Activated naive CD8-positive, alpha-beta T cell treated with anti-CD3 and anti-CD28 coated beads for 36 hours (primary cell): ENCODE data around the gene FHIT. TPM values are rescaled to one million over a fixed set of nuclear protein-coding genes. Genes with fewer than 3 reads are reported as not detected.
A peak's percentile ranks its signal among the peaks of the same experiment; 100 is the strongest.

Experiments used
- DNase-seq: peaks from one replicate; pipeline ENCODE4 v3.0.0; 2021
- H3K27ac Mint-ChIP-seq: one replicate; pipeline ENCODE4 v1.8.0; 2022; ENCODE audit warnings: mild to moderate bottlenecking, moderate library complexity, mixed read lengths
- H3K27me3 Mint-ChIP-seq: one replicate; pipeline ENCODE4 v1.8.0; 2022; ENCODE audit warnings: mild to moderate bottlenecking, mixed read lengths
- H3K36me3 Mint-ChIP-seq: one replicate; pipeline ENCODE4 v1.8.0; 2021; ENCODE audit warnings: mild to moderate bottlenecking, mixed read lengths
- H3K4me1 Mint-ChIP-seq: one replicate; pipeline ENCODE4 v1.8.0; 2021; ENCODE audit warnings: mixed read lengths
- H3K4me3 Mint-ChIP-seq: one replicate; pipeline ENCODE4 v1.8.0; 2022; ENCODE audit warnings: mild to moderate bottlenecking, moderate library complexity, mixed read lengths
- H3K9me3 Mint-ChIP-seq: one replicate; pipeline ENCODE4 v1.8.0; 2022; ENCODE audit warnings: mixed read lengths
- total RNA-seq, 2 experiments: library from RNA; stranded (reverse); gene quantifications; one replicate each; pipeline ENCODE4 v1.2.3, GENCODE V29; 2021

The FHIT gene
- total RNA-seq, 2 experiments from 2014 or later = 8.6 to 9.0 TPM

DNA sequence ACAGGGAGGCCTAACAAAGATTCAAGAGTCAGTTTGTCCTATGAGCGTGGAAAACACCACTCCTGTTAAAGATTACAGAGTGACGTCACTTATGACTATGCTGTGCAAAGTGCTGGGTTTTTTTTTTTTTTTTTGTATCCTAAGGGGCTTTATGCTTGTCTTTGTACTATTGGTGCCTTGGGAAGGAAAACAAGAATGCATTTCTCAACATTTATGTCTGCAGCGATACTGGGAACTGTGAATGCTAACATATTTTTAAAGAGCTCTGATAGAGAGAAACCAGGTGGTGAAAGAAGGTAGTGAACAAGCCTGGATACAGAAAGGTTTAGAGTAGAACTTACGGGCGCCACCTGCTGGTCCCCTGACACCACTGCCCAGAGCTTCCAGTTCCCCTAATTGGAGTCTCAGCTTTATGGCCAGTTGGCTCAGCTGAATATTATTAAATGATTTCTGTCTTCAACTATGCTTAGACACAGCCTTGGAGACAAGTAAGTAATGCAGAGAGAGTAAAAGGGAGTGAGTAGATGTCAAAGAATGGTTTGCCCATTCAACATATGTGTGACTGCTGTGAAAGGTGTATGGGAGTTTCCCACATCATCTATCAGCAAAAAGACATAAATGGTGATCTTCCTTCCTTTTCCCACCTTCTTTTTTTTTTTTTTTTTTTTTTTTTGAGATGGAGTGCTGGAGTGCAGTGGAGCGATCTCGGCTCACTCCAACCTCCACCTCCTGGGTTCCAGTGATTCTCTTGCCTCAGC lies 1393.5 kb downstream of the FHIT start:
- Mint-ChIP-seq H3K9me3 (peaks cover 8% of the 10 kb centered on the region), H3K4me1 (peaks cover 7% of the 10 kb centered on the region), H3K27me3 (no peaks in the 10 kb centered on the region), H3K27ac (no peak overlapping the region), H3K36me3 (peaks cover 15% of the 10 kb centered on the region), H3K4me3 (no peak overlapping the region)
- DNase-seq = peak; percentile 68

DNA sequence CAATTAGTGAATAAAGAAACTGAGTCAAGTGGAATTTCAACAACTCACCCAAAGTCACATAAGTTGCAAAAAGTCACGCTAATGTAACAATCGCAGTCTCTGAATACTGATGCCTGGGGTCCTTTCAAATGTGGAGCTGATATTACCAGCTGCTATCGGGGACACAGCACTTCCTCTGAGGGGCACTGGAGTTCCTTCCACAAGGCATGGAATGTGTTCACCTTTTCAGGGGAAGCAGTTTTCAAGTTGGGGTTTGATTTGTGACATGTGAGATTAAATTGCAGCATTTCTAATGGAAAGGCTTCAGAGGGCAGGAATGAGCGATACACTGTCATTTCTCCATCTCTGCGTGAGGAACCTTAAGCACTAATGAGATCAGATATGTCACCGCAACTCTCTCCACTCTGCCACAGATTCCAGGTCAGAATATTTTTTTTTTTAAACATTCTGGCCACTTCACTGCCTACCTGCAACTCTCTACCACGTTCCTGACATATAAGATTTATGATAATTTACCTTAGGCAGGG lies 1394.3 kb downstream of the FHIT start:
- DNase-seq = no peak
- H3K4me1 Mint-ChIP-seq = peaks cover 7% of the 10 kb centered on the region
- peaks cover under 1% of the 10 kb centered on the region for H3K9me3 Mint-ChIP-seq
- H3K27ac Mint-ChIP-seq = no peak overlapping the region
- peaks cover 8% of the 10 kb centered on the region for H3K36me3 Mint-ChIP-seq
- no peaks in the 10 kb centered on the region for H3K27me3 Mint-ChIP-seq
- no peak overlapping the region for H3K4me3 Mint-ChIP-seq

DNA sequence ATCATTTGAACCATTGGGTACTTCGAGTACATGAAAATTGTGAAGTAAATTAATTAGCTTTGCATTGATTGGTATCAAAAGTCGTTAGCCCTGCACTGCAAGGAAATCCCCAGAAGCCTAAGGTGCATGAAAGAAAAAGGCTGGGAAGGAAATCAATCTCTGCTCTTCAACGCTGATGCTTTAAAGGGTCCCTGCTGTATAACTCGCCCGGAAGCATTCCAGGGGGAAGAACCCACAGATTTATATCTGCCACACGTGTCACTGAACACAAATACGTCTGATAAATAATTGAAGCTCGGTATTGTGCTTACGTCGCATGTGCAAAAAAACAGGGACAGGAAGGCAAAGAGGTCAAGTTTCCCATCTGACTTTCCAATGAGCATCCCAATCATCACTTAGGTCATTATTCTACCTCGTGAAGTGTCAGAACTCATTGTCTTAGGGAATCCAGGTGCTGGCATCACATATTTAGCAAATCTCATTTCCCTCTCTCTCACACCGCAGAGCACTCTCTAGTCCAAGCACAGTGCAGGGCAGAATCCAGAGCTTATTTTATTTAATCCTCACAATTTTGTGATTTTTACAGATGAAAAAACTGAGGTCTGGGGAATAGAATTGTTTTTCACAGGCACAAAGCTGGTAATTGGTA lies 1397.1 kb downstream of the FHIT start:
- H3K27me3 Mint-ChIP-seq = no peaks in the 10 kb centered on the region
- no peaks in the 10 kb centered on the region for H3K36me3 Mint-ChIP-seq
- H3K4me3 Mint-ChIP-seq = no peak overlapping the region
- H3K9me3 Mint-ChIP-seq = no peaks in the 10 kb centered on the region
- H3K4me1 Mint-ChIP-seq = peaks cover 7% of the 10 kb centered on the region
- H3K27ac Mint-ChIP-seq = no peak overlapping the region
- DNase-seq = no peak

DNA sequence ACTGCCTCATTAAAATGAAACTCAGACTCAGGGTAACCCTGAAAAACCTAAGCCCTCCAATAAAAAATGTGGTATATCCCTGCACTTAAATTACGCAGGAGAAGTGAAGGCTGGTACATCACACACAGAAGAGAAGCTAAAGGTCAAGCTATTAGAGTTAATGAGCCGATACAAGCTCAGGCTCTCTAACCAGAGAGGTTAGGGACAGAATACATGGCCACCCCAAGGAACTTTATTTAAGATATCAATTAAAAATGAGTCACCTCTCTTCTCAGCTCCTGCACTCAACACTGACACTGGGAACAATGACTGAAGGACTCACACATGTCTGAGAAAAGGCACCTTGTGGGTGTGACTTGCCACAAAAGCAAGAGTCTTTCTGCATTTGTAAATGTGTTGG lies 1400.8 kb downstream of the FHIT start:
- Mint-ChIP-seq H3K9me3 (peaks cover 11% of the 10 kb centered on the region), H3K27me3 (no peaks in the 10 kb centered on the region), H3K4me1 (no peaks in the 10 kb centered on the region), H3K4me3 (no peak overlapping the region), H3K36me3 (peaks cover 5% of the 10 kb centered on the region), H3K27ac (no peak overlapping the region)
- no peak for DNase-seq

DNA sequence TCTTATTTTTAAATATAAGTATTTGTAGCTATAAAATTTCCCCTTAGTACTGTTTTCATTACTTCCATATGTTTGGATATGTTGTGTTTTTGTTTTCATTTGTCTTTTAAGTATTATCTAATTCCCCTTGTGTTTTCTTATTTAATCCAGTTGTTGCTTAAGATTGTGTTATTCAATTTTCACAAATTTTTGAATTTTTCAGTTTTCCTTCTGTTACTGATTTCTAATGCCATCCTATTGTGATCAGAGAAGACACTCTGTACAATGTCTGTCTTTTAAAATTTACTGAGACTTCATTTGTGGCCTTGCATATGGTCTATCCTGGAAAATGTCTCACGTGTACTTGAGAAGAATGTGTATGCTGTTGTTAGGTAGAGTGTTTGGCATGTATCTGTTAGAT lies 1405.9 kb downstream of the FHIT start:
- H3K4me3 Mint-ChIP-seq = no peak overlapping the region
- H3K9me3 Mint-ChIP-seq = peaks cover 21% of the 10 kb centered on the region
- peaks cover 8% of the 10 kb centered on the region for H3K4me1 Mint-ChIP-seq
- DNase-seq = no peak
- H3K27ac Mint-ChIP-seq = no peak overlapping the region
- peaks cover 9% of the 10 kb centered on the region for H3K36me3 Mint-ChIP-seq
- no peaks in the 10 kb centered on the region for H3K27me3 Mint-ChIP-seq

DNA sequence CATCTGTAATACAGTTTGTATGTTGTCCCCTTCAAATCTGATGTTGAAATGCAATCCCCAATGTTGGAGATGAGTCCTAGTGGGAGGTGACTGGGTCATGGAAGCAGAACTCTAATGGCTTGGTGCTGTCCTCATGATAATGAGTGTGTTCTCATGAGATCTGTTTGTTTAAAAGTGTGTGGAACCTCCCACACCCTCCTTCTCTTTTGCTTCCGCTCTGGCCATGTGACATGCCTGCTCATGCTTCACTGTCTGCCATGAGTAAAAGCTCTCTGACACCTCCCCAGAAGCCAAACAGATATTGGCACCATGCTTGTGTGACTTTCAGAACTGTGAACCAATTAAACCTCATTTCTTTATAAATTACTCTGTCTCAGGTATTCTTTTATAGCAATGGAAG lies 1407.4 kb downstream of the FHIT start:
- no peak for DNase-seq
- H3K4me3 Mint-ChIP-seq = no peak overlapping the region
- no peak overlapping the region for H3K27ac Mint-ChIP-seq
- H3K36me3 Mint-ChIP-seq = peaks cover 9% of the 10 kb centered on the region
- peaks cover 21% of the 10 kb centered on the region for H3K9me3 Mint-ChIP-seq
- peaks cover 20% of the 10 kb centered on the region for H3K4me1 Mint-ChIP-seq
- H3K27me3 Mint-ChIP-seq = no peaks in the 10 kb centered on the region

DNA sequence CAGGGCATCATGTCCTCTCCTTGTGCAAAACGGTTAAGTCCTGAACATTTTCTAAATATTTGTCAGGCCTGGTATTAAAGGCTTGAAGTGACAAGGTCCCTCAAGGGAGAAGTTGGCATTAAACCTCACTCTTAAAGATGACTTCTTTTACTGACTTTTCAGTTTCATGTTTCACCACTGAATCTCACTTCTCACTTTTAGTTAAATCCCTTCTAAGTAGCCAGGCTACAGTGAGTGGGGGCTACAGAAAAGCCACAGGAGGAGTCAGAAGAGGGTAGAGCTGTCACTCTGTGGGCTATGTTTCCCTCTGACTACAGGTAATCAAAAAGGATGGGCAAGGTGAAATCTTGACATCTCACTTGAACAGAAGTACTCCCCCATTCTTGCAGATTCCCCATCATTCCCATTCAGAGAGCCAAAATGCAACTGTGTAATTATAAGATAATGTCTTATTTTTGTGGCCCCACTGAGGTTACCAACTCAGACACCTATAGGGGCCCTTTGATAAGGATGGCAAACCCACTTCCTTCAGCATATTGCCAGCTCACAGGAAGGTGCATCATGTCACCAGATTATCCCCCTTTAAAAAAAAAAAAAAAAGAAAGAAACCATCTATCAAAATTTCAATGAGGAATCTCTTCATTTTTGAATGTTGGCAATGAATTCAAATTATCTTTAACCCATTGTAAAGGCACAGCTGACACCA lies 1411.3 kb downstream of the FHIT start:
- peaks cover 10% of the 10 kb centered on the region for H3K9me3 Mint-ChIP-seq
- H3K27me3 Mint-ChIP-seq = no peaks in the 10 kb centered on the region
- H3K4me1 Mint-ChIP-seq = peaks cover 20% of the 10 kb centered on the region
- peak overlapping the region; percentile 42 for H3K27ac Mint-ChIP-seq
- peak; percentile 23 for DNase-seq
- peaks cover 5% of the 10 kb centered on the region for H3K36me3 Mint-ChIP-seq
- no peak overlapping the region for H3K4me3 Mint-ChIP-seq

DNA sequence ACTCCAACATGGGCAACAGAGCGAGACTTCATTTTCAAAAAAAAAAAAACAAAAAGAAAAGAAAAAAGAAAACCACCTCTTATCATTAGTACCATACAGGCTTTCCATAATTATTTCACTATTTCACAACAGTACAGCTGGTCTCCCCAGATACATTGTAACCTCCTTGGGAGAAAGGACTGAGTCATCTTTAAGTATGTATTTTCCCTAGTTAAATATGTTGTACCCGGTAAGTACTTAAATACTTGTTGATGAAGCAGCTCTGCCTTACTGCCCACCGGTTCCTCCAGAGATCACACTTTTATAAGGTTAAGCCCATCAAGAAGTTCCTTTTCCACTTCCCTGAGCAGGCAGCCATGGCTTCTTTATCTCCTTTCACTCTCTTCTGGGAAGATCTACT lies 1412.0 kb downstream of the FHIT start:
- H3K9me3 Mint-ChIP-seq = peaks cover 11% of the 10 kb centered on the region
- H3K4me1 Mint-ChIP-seq = peaks cover 20% of the 10 kb centered on the region
- H3K4me3 Mint-ChIP-seq = no peak overlapping the region
- no peak for DNase-seq
- H3K27me3 Mint-ChIP-seq = no peaks in the 10 kb centered on the region
- peaks cover 7% of the 10 kb centered on the region for H3K36me3 Mint-ChIP-seq
- peak overlapping the region; percentile 42 for H3K27ac Mint-ChIP-seq

DNA sequence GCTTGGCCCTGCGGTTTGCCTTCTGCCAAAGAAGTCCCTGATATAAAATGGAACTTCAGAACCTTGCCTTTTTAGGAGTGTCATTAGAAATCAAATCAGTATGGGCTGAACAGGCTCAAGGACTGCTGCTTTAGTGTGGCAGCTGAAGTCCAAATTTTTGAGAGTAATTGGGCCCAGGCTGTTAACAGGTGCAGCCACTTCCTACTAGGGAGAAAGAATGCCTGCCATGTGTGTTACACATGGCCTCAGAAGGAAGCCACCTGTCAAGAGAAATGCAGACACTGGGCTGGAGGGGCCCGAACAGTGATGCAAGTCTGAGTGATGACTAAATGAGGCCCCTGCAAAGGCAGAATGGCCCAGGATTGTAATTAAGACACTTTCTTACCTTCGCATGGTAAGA lies 1414.7 kb downstream of the FHIT start:
- Mint-ChIP-seq H3K4me3 (no peak overlapping the region), H3K36me3 (peaks cover 6% of the 10 kb centered on the region), H3K27me3 (no peaks in the 10 kb centered on the region), H3K9me3 (peaks cover 5% of the 10 kb centered on the region), H3K4me1 (peaks cover 20% of the 10 kb centered on the region), H3K27ac (no peak overlapping the region)
- DNase-seq = no peak

DNA sequence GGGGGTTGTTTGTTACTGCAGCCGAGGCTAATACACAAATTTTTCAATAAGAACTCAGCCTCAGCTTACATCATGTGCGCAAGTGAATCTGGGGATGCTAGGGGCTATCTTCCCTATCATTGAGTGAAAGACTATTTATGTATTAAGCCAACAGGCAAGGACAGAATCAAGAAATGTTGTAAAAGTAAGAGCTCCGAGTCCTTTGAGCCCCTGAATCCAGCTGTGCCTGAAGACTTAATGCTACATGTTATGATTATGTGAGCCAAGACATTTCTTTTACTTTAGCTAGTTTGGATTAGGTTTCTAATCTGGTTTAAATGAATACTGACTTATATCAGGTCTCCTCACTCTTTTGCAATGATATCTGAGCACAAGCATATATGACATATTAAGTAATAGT lies 1418.5 kb downstream of the FHIT start:
- Mint-ChIP-seq H3K4me3 (no peak overlapping the region), H3K27me3 (no peaks in the 10 kb centered on the region), H3K36me3 (peaks cover 5% of the 10 kb centered on the region), H3K9me3 (peaks cover 5% of the 10 kb centered on the region), H3K4me1 (peaks cover 1% of the 10 kb centered on the region), H3K27ac (no peak overlapping the region)
- no peak for DNase-seq

DNA sequence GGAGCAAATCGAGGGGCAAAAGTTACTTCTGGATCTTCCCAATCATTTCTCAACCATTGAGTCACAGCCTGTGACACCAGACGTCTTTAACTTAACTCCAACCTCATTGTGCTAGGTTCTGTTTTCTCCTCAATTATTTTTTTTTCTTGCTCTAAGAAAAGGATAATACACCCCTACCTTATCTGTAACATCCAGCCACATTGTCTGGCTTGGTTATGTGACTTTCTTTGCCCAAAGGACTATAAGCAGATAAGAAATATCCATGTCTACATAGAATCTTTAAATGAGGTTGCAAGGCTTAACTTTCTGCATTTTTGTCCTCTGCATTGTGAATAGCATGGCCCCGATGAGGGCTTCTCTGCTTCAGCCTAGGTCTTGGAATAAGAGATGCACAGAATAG lies 1419.0 kb downstream of the FHIT start:
- Mint-ChIP-seq H3K4me3 (no peak overlapping the region), H3K27ac (no peak overlapping the region), H3K27me3 (no peaks in the 10 kb centered on the region), H3K36me3 (peaks cover 5% of the 10 kb centered on the region), H3K9me3 (peaks cover 5% of the 10 kb centered on the region), H3K4me1 (peaks cover 1% of the 10 kb centered on the region)
- no peak for DNase-seq

DNA sequence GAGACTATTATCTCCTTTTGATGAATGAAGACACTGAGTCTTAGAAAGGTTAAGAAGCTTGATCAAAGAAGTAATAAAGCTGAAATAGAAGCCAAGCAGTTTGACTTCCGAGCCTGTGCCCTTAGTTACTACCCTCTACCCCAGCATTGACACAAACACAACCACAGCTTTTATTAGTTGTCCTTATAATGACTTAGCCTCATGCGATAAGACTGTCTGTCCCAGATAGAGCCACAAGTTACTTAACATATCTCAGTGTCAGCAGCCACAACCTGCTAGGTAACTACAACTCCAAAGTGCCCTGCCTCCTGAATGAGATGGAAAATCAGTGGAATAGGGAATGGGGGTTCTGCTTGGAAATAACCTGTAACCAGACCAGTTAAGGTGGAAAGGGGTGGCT lies 1419.9 kb downstream of the FHIT start:
- Mint-ChIP-seq H3K36me3 (peaks cover 5% of the 10 kb centered on the region), H3K27me3 (no peaks in the 10 kb centered on the region), H3K9me3 (peaks cover 5% of the 10 kb centered on the region), H3K4me1 (peaks cover 1% of the 10 kb centered on the region), H3K27ac (no peak overlapping the region), H3K4me3 (no peak overlapping the region)
- DNase-seq = no peak

DNA sequence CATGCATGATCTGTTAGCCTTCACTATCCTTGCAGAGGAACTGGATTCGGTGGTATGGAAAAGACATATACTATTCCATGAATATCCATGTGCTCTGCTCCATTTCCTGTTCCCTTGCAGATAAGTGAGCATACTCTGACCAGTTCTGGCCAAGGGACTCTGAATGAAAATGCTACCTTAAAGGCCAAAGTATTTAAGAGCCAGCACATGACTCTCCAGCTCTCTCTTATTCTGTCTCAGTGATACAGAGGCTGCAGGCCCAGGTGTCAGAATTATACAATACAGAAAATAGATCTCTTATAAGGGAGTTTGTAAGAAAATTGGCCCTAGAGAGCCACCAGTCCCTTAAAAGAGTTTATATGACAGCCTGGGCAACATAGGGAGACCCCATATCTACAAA lies 1421.7 kb downstream of the FHIT start:
- H3K9me3 Mint-ChIP-seq = peaks cover 4% of the 10 kb centered on the region
- H3K27me3 Mint-ChIP-seq = no peaks in the 10 kb centered on the region
- H3K4me1 Mint-ChIP-seq = peaks cover 6% of the 10 kb centered on the region
- H3K36me3 Mint-ChIP-seq = peaks cover 5% of the 10 kb centered on the region
- no peak for DNase-seq
- H3K27ac Mint-ChIP-seq = no peak overlapping the region
- no peak overlapping the region for H3K4me3 Mint-ChIP-seq

DNA sequence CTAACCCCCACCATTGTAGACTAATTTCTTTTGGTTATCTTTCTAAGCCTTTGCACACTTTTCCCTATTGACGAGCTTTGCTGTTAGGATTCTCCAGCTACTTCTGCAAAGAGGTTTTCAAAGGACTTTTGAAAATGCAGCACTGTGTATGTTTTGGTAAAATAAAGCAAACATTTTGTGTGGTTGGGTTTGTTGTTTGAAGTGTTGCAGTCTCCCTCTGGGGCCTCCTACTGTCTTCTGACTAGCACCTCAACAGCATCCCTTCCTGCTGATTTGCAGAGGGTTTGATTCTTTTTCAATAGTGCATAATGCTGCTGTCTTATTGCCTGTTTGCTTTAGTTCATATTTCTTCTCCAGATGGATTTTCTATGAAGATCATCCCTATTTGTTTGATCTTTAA lies 1426.4 kb downstream of the FHIT start:
- H3K27ac Mint-ChIP-seq = no peak overlapping the region
- no peaks in the 10 kb centered on the region for H3K36me3 Mint-ChIP-seq
- peaks cover 8% of the 10 kb centered on the region for H3K4me1 Mint-ChIP-seq
- H3K9me3 Mint-ChIP-seq = peaks cover 8% of the 10 kb centered on the region
- H3K4me3 Mint-ChIP-seq = no peak overlapping the region
- DNase-seq = no peak
- H3K27me3 Mint-ChIP-seq = no peaks in the 10 kb centered on the region

DNA sequence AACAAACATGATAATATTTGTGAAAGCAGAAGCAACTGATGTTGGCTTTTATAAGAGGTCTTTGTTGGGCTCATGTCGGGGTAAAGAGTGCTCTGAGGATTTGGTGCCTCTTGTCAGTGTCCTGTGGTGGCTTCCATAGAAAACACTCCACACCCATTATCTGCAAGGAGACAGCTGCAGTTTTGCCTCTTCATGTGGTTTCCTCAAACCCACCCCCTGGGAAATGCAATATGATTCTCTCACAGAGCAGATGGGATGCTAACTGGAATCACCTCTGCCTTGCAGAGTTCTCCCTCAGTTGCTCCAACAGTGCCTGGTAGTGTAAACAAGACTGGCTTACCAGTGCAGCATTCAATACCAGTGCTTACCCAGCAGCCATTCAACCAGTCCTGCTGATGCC lies 1430.0 kb downstream of the FHIT start:
- H3K36me3 Mint-ChIP-seq = no peaks in the 10 kb centered on the region
- H3K9me3 Mint-ChIP-seq = peaks cover 8% of the 10 kb centered on the region
- no peak overlapping the region for H3K27ac Mint-ChIP-seq
- DNase-seq = no peak
- peaks cover 10% of the 10 kb centered on the region for H3K4me1 Mint-ChIP-seq
- no peak overlapping the region for H3K4me3 Mint-ChIP-seq
- no peaks in the 10 kb centered on the region for H3K27me3 Mint-ChIP-seq
